Nephron (organoid): ENCODE results near the gene PNPLA6.

Source experiments
- H3K27ac Mint-ChIP-seq, 3 experiments: 2 replicates each; pipeline ENCODE4 v1.8.0; 2020; ENCODE audit warnings: mixed read lengths in 3 of 3, mild to moderate bottlenecking in 2 of 3, moderate library complexity in 1 of 3
- H3K27me3 Mint-ChIP-seq: 2 replicates; pipeline ENCODE4 v1.8.0; 2021; ENCODE audit warnings: low read depth, mild to moderate bottlenecking, moderate library complexity, mixed read lengths
- H3K36me3 Mint-ChIP-seq: 2 replicates; pipeline ENCODE4 v1.8.0; 2020; ENCODE audit warnings: low read depth, mixed read lengths
- H3K4me1 Mint-ChIP-seq: 2 replicates; pipeline ENCODE4 v1.8.0; 2020; ENCODE audit warnings: mixed read lengths
- H3K4me3 Mint-ChIP-seq, 3 experiments: 2 replicates each; pipeline ENCODE4 v1.8.0; 2020; ENCODE audit warnings: mild to moderate bottlenecking in 3 of 3, mixed read lengths in 3 of 3, moderate library complexity in 2 of 3
- H3K9me3 Mint-ChIP-seq: 2 replicates; pipeline ENCODE4 v1.8.0; 2020; ENCODE audit warnings: mixed read lengths
- TF ChIP-seq, protein P1 (sequence below), 3 experiments: fragments of 200-600 bp; sonication (generic); IDR thresholded peaks; one replicate each; pipeline ENCODE4 v1.5.0; 2021; ENCODE audit warnings: antibody characterized with exemption in 3 of 3; ENCODE audit not compliant: unreplicated experiment in 3 of 3

Gene PNPLA6

DNA sequence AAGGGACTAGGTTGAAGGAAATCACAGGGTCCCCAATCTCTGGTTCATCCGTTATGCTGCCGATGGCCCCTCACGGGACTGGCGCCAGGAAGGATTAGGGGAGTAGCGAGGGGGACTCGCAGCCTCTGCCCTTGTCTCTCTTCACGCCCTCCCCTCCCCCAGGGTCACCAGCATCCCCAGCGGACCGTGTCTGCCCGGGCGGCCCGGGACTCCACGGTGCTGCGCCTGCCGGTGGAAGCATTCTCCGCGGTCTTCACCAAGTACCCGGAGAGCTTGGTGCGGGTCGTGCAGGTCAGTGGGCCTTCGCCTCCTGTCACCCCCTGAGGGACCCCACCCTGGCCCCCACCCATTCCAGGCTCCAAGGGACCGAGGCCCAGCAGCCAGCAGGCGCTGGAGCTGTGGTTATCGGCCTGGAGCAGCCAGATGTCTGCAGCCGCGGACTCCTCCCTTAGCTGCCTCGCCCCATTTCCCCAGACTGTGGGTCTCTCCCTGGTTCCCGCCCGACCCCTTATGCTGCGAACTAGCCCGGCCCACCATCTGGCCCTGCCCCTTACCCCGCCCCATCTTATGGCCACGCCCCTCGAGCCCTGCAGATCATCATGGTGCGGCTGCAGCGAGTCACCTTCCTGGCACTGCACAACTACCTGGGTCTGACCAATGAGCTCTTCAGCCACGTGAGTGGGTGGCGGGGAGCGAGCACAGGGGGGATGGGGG is 5.4 kb downstream of the PNPLA6 start:
- Mint-ChIP-seq H3K4me1 (peaks cover 4% of the 10 kb centered on the region), H3K27ac (no peak overlapping the region), H3K4me3 (no peak overlapping the region), H3K36me3 (peaks cover 35% of the 10 kb centered on the region), H3K9me3 (no peaks in the 10 kb centered on the region), H3K27me3 (no peaks in the 10 kb centered on the region)
- TF ChIP-seq, protein P1, sequence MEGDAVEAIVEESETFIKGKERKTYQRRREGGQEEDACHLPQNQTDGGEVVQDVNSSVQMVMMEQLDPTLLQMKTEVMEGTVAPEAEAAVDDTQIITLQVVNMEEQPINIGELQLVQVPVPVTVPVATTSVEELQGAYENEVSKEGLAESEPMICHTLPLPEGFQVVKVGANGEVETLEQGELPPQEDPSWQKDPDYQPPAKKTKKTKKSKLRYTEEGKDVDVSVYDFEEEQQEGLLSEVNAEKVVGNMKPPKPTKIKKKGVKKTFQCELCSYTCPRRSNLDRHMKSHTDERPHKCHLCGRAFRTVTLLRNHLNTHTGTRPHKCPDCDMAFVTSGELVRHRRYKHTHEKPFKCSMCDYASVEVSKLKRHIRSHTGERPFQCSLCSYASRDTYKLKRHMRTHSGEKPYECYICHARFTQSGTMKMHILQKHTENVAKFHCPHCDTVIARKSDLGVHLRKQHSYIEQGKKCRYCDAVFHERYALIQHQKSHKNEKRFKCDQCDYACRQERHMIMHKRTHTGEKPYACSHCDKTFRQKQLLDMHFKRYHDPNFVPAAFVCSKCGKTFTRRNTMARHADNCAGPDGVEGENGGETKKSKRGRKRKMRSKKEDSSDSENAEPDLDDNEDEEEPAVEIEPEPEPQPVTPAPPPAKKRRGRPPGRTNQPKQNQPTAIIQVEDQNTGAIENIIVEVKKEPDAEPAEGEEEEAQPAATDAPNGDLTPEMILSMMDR (IDR thresholded peaks at IDR 0.05; ENCODE audit: unreplicated experiment in 3 of 3) = no peak

DNA sequence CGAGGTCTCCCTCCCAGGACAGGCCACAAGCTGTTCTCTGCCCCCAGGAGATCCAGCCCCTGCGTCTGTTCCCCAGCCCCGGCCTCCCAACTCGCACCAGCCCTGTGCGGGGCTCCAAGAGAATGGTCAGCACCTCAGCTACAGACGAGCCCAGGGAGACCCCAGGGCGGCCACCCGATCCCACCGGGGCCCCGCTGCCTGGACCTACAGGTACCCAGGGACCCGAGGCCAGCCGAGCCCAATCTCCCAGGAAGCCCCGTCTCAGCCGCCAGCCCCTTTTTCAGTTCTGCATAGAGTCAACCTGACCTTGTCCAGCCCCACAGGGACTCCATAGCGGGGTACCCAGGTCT is 5.9 kb downstream of the PNPLA6 start:
- TF ChIP-seq, protein P1 (IDR thresholded peaks at IDR 0.05; ENCODE audit: unreplicated experiment in 3 of 3) = no peak
- no peak overlapping the region for H3K27ac Mint-ChIP-seq
- H3K36me3 Mint-ChIP-seq = peaks cover 35% of the 10 kb centered on the region
- no peaks in the 10 kb centered on the region for H3K9me3 Mint-ChIP-seq
- H3K27me3 Mint-ChIP-seq = no peaks in the 10 kb centered on the region
- H3K4me3 Mint-ChIP-seq = no peak overlapping the region
- H3K4me1 Mint-ChIP-seq = peaks cover under 1% of the 10 kb centered on the region

DNA sequence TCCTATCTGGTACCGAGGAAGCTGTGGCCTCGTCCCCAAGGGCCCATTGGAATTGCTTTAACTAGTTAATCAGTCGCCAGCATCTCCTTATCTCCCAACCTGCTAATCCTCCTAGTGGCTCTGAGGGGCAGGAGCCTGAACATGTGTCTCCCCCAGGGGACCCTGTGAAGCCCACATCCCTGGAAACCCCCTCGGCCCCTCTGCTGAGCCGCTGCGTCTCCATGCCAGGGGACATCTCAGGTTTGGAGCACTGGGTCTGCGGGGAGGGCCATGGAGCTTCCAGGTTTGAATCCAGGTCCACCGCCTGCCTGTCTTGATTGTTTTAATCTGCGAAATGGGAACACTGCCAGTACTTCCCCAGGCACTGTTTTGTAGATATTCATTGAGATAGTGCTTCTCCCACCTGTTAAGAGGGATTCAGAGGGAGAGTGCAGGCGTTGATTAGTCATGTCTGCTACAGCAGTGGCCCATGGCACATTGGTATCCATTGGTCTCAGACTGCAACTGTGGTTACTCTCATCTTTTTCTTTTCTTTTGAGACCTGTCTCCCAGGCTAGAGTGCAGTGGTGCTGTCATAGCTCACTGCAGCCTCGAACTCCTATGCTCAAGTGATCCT is 6.4 kb downstream of the PNPLA6 start:
- TF ChIP-seq, protein P1 (IDR thresholded peaks at IDR 0.05; ENCODE audit: unreplicated experiment in 3 of 3) = no peak
- no peaks in the 10 kb centered on the region for H3K9me3 Mint-ChIP-seq

DNA sequence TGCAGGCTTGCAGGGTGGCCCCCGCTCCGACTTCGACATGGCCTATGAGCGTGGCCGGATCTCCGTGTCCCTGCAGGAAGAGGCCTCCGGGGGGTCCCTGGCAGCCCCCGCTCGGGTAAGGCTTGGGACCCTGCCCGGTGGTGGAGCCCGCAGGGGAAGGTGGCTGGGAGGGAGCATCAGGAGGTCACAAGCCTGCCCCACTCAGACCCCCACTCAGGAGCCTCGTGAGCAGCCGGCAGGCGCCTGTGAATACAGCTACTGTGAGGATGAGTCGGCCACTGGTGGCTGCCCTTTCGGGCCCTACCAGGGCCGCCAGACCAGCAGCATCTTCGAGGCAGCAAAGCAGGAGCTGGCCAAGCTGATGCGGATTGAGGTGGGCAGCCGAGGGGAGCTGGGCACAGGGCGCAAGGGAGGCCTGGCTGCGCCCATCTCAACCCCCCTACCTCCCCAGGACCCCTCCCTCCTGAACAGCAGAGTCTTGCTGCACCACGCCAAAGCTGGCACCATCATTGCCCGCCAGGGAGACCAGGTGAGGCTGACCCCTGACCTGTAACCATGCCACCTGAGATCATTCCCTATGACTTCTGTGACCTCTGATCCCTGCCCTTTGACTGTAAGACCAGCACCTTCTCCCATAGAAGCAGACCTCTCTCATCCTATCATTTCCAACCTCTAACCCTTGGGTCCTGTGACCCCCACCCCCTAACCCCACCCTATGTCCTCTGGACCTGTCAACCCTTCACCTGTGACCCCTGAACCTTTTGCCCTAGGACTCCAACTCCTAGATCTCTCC is 7.2 kb downstream of the PNPLA6 start:
- Mint-ChIP-seq H3K27ac (no peak overlapping the region), H3K27me3 (no peaks in the 10 kb centered on the region), H3K4me3 (no peak overlapping the region), H3K36me3 (peaks cover 30% of the 10 kb centered on the region), H3K4me1 (no peaks in the 10 kb centered on the region), H3K9me3 (no peaks in the 10 kb centered on the region)
- TF ChIP-seq, protein P1 (IDR thresholded peaks at IDR 0.05; ENCODE audit: unreplicated experiment in 3 of 3) = no peak

More for the DNA sequence above, 6.4 kb downstream of the PNPLA6 start:
- no peaks in the 10 kb centered on the region for H3K4me1 Mint-ChIP-seq
- H3K4me3 Mint-ChIP-seq = no peak overlapping the region
- H3K36me3 Mint-ChIP-seq = peaks cover 33% of the 10 kb centered on the region
- no peaks in the 10 kb centered on the region for H3K27me3 Mint-ChIP-seq
- no peak overlapping the region for H3K27ac Mint-ChIP-seq

DNA sequence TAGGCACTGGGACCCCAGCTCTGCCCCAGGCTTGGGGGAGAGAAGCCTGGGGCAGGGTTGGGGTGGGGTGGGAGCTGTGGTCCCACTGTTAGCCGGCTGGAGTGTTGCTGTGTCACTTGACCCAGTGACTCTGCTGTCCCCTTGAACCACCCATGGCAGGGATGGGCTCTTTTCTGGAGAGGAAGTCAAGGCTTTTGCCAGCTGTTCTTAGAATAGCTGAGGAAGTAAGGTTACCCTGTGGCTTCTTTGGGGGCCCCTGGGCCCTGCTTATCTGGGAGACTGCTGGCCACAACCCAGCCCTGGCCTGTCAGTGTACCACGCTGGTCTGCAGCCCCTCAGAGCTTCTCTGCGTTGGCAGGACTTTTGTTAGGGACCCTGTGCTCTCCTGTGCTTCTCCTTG is 9.1 kb downstream of the PNPLA6 start:
- no peak overlapping the region for H3K4me3 Mint-ChIP-seq
- no peak overlapping the region for H3K27ac Mint-ChIP-seq
- H3K9me3 Mint-ChIP-seq = no peaks in the 10 kb centered on the region
- no peaks in the 10 kb centered on the region for H3K4me1 Mint-ChIP-seq
- peaks cover 24% of the 10 kb centered on the region for H3K36me3 Mint-ChIP-seq
- TF ChIP-seq, protein P1 (IDR thresholded peaks at IDR 0.05; ENCODE audit: unreplicated experiment in 3 of 3) = no peak
- H3K27me3 Mint-ChIP-seq = peaks cover 3% of the 10 kb centered on the region
